Fibroblast of lung (primary cell): ENCODE results near the gene RIMS4. TPM values are rescaled to one million over a fixed set of nuclear protein-coding genes. Genes with fewer than 3 reads are reported as not detected.

Source experiments
- DNase-seq, 2 donors: peaks; one replicate each; pipeline versions ENCODE4 v3.0.0 to v3.0.0-alpha.2; 2010; ENCODE audit warnings: low read depth in 2 of 2
- H2AFZ ChIP-seq: 2 replicates; pipeline ENCODE4 v1.5.1; 2012; ENCODE audit warnings: low read length, control low read depth, inconsistent platforms
- H3K27ac ChIP-seq: 2 replicates; pipeline ENCODE4 v1.5.1; 2011; ENCODE audit warnings: low read length, control low read depth; ENCODE audit not compliant: insufficient read depth
- H3K27me3 ChIP-seq: 2 replicates; pipeline ENCODE4 v1.5.1; 2011; ENCODE audit warnings: mild to moderate bottlenecking, low read length; ENCODE audit not compliant: control insufficient read depth, insufficient read depth
- H3K36me3 ChIP-seq: 2 replicates; pipeline ENCODE4 v1.5.1; 2011; ENCODE audit warnings: low read length; ENCODE audit not compliant: control insufficient read depth, insufficient read depth
- H3K4me1 ChIP-seq: 2 replicates; pipeline ENCODE4 v1.5.1; 2011; ENCODE audit warnings: low read length; ENCODE audit not compliant: control insufficient read depth, insufficient read depth; ENCODE audit errors: extremely low read depth
- H3K4me2 ChIP-seq: 2 replicates; pipeline ENCODE4 v1.5.1; 2011; ENCODE audit warnings: low read length, control low read depth; ENCODE audit not compliant: insufficient read depth; ENCODE audit errors: extremely low read depth
- H3K4me3 ChIP-seq, 4 experiments: fragments of 200-600 bp in 1 of 4; sonication (generic) in 1 of 4; replicated peaks in 1 of 4; 2 replicates each; pipeline ENCODE4 v1.5.1; 2011 to 2016; ENCODE audit warnings: low read length in 4 of 4, low read depth in 3 of 4, mild to moderate bottlenecking in 3 of 4, control low read depth in 2 of 4, inconsistent platforms in 1 of 4, mixed read lengths in 1 of 4; ENCODE audit not compliant: insufficient read depth in 1 of 4; ENCODE audit errors: control extremely low read depth in 1 of 4
- H3K79me2 ChIP-seq: 2 replicates; pipeline ENCODE4 v1.5.1; 2012; ENCODE audit warnings: mild to moderate bottlenecking, low read length, inconsistent platforms; ENCODE audit not compliant: control insufficient read depth, insufficient read depth
- H3K9ac ChIP-seq: 2 replicates; pipeline ENCODE4 v1.5.1; 2011; ENCODE audit warnings: mild to moderate bottlenecking, low read length, control low read depth; ENCODE audit not compliant: insufficient read depth
- H3K9me3 ChIP-seq: 2 replicates; pipeline ENCODE4 v1.5.1; 2012; ENCODE audit warnings: low read depth, low read length; ENCODE audit not compliant: control insufficient read depth, insufficient read depth
- H4K20me1 ChIP-seq: 2 replicates; pipeline ENCODE4 v1.5.1; 2011; ENCODE audit warnings: low read length; ENCODE audit not compliant: control insufficient read depth, insufficient read depth; ENCODE audit errors: extremely low read depth
- EZH2 ChIP-seq: IDR thresholded peaks from 2 replicates; pipeline ENCODE4 v1.5.1; 2012; ENCODE audit warnings: low read length, control low read depth, mild to moderate bottlenecking; ENCODE audit errors: missing control alignments
- polyA plus RNA-seq, 2 donors: library from polyadenylated mRNA; depleted of rRNA in 1 of 2; stranded (reverse) in 1 of 2; unstranded in 1 of 2; fragments of >200 nt; gene quantifications; 2 replicates each; pipeline ENCODE4 v1.2.1, GENCODE V29; 2011 to 2012; ENCODE audit warnings: missing spikeins in 1 of 2
- total RNA-seq: library from RNA; depleted of rRNA; stranded (reverse); fragments of >200 nt; gene quantifications from 2 replicates; pipeline ENCODE4 v1.2.1, GENCODE V29; 2014
- TF ChIP-seq, protein P1 (sequence below), 2 donors: IDR thresholded peaks in 1 of 2; conservative IDR thresholded peaks in 1 of 2; 1 replicate in 1 of 2; 2 replicates in 1 of 2; pipeline ENCODE4 v1.5.1; 2011 to 2012; ENCODE audit warnings: low read length in 2 of 2, control low read depth in 1 of 2, inconsistent platforms in 1 of 2, low read depth in 1 of 2, mild to moderate bottlenecking in 1 of 2

Gene RIMS4
- total and polyA plus RNA-seq, 2 donors (not counting 1 experiment from before 2014, with no cell fraction given), result under 0.01 to 0.03 TPM

- Histone ChIP-seq H3K4me3 (peak within 1 kb of the TSS in 2 of 4 experiments; percentile 15 to 49), H3K9ac (no peak within 1 kb of the TSS), H3K27ac (no peak within 1 kb of the TSS), H4K20me1 (no peaks in the 10 kb centered on the region), H2AFZ (no peak within 1 kb of the TSS), H3K4me1 (peaks cover 18% of the 10 kb centered on the region), H3K4me2 (peak within 1 kb of the TSS; percentile 71), H3K79me2 (no peaks in the 10 kb centered on the region), H3K36me3 (no peaks in the 10 kb centered on the region), H3K27me3 (peaks cover 10% of the 10 kb centered on the region), H3K9me3 (no peaks in the 10 kb centered on the region)
- peak; percentile 76 to 92 for DNase-seq
- TF ChIP-seq EZH2, result no peak
- TF ChIP-seq, protein P1, sequence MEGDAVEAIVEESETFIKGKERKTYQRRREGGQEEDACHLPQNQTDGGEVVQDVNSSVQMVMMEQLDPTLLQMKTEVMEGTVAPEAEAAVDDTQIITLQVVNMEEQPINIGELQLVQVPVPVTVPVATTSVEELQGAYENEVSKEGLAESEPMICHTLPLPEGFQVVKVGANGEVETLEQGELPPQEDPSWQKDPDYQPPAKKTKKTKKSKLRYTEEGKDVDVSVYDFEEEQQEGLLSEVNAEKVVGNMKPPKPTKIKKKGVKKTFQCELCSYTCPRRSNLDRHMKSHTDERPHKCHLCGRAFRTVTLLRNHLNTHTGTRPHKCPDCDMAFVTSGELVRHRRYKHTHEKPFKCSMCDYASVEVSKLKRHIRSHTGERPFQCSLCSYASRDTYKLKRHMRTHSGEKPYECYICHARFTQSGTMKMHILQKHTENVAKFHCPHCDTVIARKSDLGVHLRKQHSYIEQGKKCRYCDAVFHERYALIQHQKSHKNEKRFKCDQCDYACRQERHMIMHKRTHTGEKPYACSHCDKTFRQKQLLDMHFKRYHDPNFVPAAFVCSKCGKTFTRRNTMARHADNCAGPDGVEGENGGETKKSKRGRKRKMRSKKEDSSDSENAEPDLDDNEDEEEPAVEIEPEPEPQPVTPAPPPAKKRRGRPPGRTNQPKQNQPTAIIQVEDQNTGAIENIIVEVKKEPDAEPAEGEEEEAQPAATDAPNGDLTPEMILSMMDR (conservative IDR thresholded peaks at IDR 0.05 in 1 of 2, IDR thresholded peaks at IDR 0.05 in 1 of 2; ENCODE audit: low read depth in 1 of 2, low read length in 2 of 2), result no peak
Observed at GRCh38 chr20:44714701-44715498, 95.4 kb downstream of the RIMS4 start, which contains the start of gene CCN5. TSS of gene CCN5 (plus strand) at chr20:44715369. CDS start at chr20:44715391, 22 bp downstream.

DNA sequence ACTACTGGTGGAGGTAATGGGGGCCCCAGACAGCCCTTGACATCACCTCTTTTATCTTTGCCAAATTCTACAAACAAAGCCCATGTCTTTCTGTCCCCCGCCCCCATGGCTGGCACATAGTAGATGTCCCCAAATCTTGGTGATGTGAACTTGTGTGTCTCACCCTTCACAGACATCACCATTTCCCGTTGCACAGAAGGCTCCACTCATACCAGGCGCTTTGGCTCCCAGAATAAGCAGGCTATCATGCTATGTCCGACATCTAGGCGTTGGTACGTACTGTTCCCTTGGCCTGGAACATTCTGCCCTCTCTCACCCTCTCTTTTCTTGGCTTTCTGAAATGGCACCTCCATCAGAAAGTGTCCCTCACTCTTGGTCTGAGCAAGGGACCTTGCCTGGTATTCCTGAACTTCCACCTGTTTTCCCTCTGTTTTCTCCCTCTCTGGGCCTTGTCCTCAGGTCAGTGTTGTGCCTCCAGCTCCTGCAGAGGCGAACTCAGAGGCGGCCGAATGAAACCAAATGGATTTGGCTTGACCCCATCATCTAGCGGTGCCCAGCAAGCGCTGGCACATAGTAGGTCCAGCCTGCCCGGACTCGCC lies 96.1 kb downstream of the RIMS4 start:
- DNase-seq, result peak in 1 of 2 donors; percentile 55
- no peak overlapping the region for H3K9ac ChIP-seq
- no peak for TF ChIP-seq EZH2
- TF ChIP-seq, protein P1 (conservative IDR thresholded peaks at IDR 0.05 in 1 of 2, IDR thresholded peaks at IDR 0.05 in 1 of 2; ENCODE audit: low read depth in 1 of 2, low read length in 2 of 2), result no peak

GRCh38 chr20:44711237-44711636 lies 99.1 kb downstream of the RIMS4 start:
- H3K9me3 ChIP-seq, result no peaks in the 10 kb centered on the region
- H3K27ac ChIP-seq, result no peak overlapping the region
- no peaks in the 10 kb centered on the region for H4K20me1 ChIP-seq
- peaks cover 14% of the 10 kb centered on the region for H3K4me1 ChIP-seq
- DNase-seq, result peak in 1 of 2 donors; percentile 71
- no peak overlapping the region for H3K4me3 ChIP-seq
- H3K4me2 ChIP-seq, result no peak overlapping the region
- H2AFZ ChIP-seq, result no peak overlapping the region
- peaks cover 5% of the 10 kb centered on the region for H3K27me3 ChIP-seq
- TF ChIP-seq, protein P1 (conservative IDR thresholded peaks at IDR 0.05 in 1 of 2, IDR thresholded peaks at IDR 0.05 in 1 of 2; ENCODE audit: low read depth in 1 of 2, low read length in 2 of 2), result no peak
- no peak for TF ChIP-seq EZH2
- H3K79me2 ChIP-seq, result no peaks in the 10 kb centered on the region
- H3K9ac ChIP-seq, result no peak overlapping the region
- no peaks in the 10 kb centered on the region for H3K36me3 ChIP-seq

More for the DNA sequence above, 96.1 kb downstream of the RIMS4 start:
- Histone ChIP-seq H3K36me3 (no peaks in the 10 kb centered on the region), H4K20me1 (no peaks in the 10 kb centered on the region), H3K4me1 (peaks cover 16% of the 10 kb centered on the region), H3K4me3 (no peak overlapping the region), H2AFZ (no peak overlapping the region), H3K79me2 (no peaks in the 10 kb centered on the region), H3K27ac (no peak overlapping the region), H3K4me2 (no peak overlapping the region), H3K27me3 (peaks cover 10% of the 10 kb centered on the region), H3K9me3 (no peaks in the 10 kb centered on the region)
